Type B pancreatic cell (in vitro differentiated cells): ENCODE results near the gene COL5A2. TPM values are rescaled to one million over a fixed set of nuclear protein-coding genes. Genes with fewer than 3 reads are reported as not detected.

ENCODE experiments used
- DNase-seq: peaks from one replicate; pipeline ENCODE4 v3.0.0; 2021; ENCODE audit warnings: mixed read lengths; ENCODE audit not compliant: unreplicated experiment; ENCODE audit errors: extremely low spot score
- H3K27ac Mint-ChIP-seq: 2 replicates; pipeline ENCODE4 v1.8.0; 2021; ENCODE audit warnings: mild to moderate bottlenecking, mixed read lengths
- H3K27me3 Mint-ChIP-seq: 2 replicates; pipeline ENCODE4 v1.8.0; 2021; ENCODE audit warnings: mixed read lengths
- H3K36me3 Mint-ChIP-seq: 2 replicates; pipeline ENCODE4 v1.8.0; 2021; ENCODE audit warnings: mixed read lengths
- H3K4me1 Mint-ChIP-seq: one replicate; pipeline ENCODE4 v1.8.0; 2021; ENCODE audit warnings: mixed read lengths; ENCODE audit not compliant: unreplicated experiment
- H3K4me3 Mint-ChIP-seq: 2 replicates; pipeline ENCODE4 v1.8.0; 2021; ENCODE audit warnings: mild to moderate bottlenecking, mixed read lengths
- H3K9me3 Mint-ChIP-seq: 2 replicates; pipeline ENCODE4 v1.8.0; 2021; ENCODE audit warnings: mixed read lengths
- CTCF ChIP-seq: fragments of 200-600 bp; sonication (generic); conservative IDR thresholded peaks from 2 replicates; pipeline ENCODE4 v1.5.0; 2021; ENCODE audit warnings: antibody characterized with exemption, mild to moderate bottlenecking
- long read RNA-seq: library from polyadenylated mRNA; unstranded; transcript quantifications from one replicate; pipeline ENCODE4 v2.0.0, GENCODE V29; 2020
- total RNA-seq: library from RNA; stranded (reverse); gene quantifications from 2 replicates; pipeline ENCODE4 v1.2.1, GENCODE V29; 2021; ENCODE audit warnings: low replicate concordance

COL5A2 gene
- total RNA-seq: 38.5 and 137 TPM in 2 replicates
- long read RNA-seq, partial matches to known transcripts: 32 of 37 reads
- long read RNA-seq, other reads (novel, unspliced or antisense): 5 of 37 reads

GRCh38 chr2:189179570-189179950 is at the start of gene COL5A2:
Gene COL5A2 (minus strand): TSS chr2:189179761. CDS start chr2:189179604, 157 bp downstream.
- no peaks in the 10 kb centered on the region for H3K36me3 Mint-ChIP-seq
- DNase-seq: no peak
- peak within 1 kb of the TSS; percentile 92 for H3K4me3 Mint-ChIP-seq
- H3K27me3 Mint-ChIP-seq: peaks cover 4% of the 10 kb centered on the region
- peak within 1 kb of the TSS; percentile 73 for H3K27ac Mint-ChIP-seq
- H3K4me1 Mint-ChIP-seq: peaks cover 9% of the 10 kb centered on the region
- TF ChIP-seq CTCF: no peak
- no peaks in the 10 kb centered on the region for H3K9me3 Mint-ChIP-seq

- Mint-ChIP-seq H3K9me3 (no peaks in the 10 kb centered on the region), H3K36me3 (no peaks in the 10 kb centered on the region), H3K4me3 (no peak overlapping the region), H3K27ac (no peak overlapping the region), H3K27me3 (no peaks in the 10 kb centered on the region), H3K4me1 (no peaks in the 10 kb centered on the region)
- no peak for DNase-seq
- no peak for TF ChIP-seq CTCF
Measured at GRCh38 chr2:189226017-189226416, 46.5 kb upstream of the COL5A2 start.

GRCh38 chr2:189225032-189225431 is 45.5 kb upstream of the COL5A2 start:
- no peaks in the 10 kb centered on the region for H3K4me1 Mint-ChIP-seq
- H3K36me3 Mint-ChIP-seq: no peaks in the 10 kb centered on the region
- H3K27ac Mint-ChIP-seq: no peak overlapping the region
- no peaks in the 10 kb centered on the region for H3K27me3 Mint-ChIP-seq
- no peaks in the 10 kb centered on the region for H3K9me3 Mint-ChIP-seq
- DNase-seq: no peak
- no peak for TF ChIP-seq CTCF
- H3K4me3 Mint-ChIP-seq: no peak overlapping the region

GRCh38 chr2:189222468-189223105 is 43.0 kb upstream of the COL5A2 start:
- DNase-seq: no peak
- Mint-ChIP-seq H3K9me3 (no peaks in the 10 kb centered on the region), H3K4me3 (no peak overlapping the region), H3K36me3 (no peaks in the 10 kb centered on the region), H3K27ac (no peak overlapping the region), H3K4me1 (no peaks in the 10 kb centered on the region), H3K27me3 (no peaks in the 10 kb centered on the region)
- TF ChIP-seq CTCF: no peak

- no peak overlapping the region for H3K4me3 Mint-ChIP-seq
- no peak for DNase-seq
- H3K27ac Mint-ChIP-seq: no peak overlapping the region
- H3K36me3 Mint-ChIP-seq: no peaks in the 10 kb centered on the region
- no peaks in the 10 kb centered on the region for H3K27me3 Mint-ChIP-seq
- no peaks in the 10 kb centered on the region for H3K9me3 Mint-ChIP-seq
- no peaks in the 10 kb centered on the region for H3K4me1 Mint-ChIP-seq
- TF ChIP-seq CTCF: no peak
Measured at GRCh38 chr2:189221811-189222467, 42.4 kb upstream of the COL5A2 start.
